IMR-90 (cell line): ENCODE measurements around the gene BASP1. TPM values are rescaled to one million over a fixed set of nuclear protein-coding genes. Genes with fewer than 3 reads are reported as not detected.

ENCODE experiments used
- ATAC-seq: fragments of 200-7000 bp; cut with Tn5 transposase; 2 replicates; pipeline ENCODE4 v1.9.1; 2020; ENCODE audit warnings: low read depth, mild to moderate bottlenecking, moderate library complexity
- BruUV-seq: library from RNA; stranded (reverse); fragments of 400-500 nt; replicated peaks from 2 replicates; lab custom pipeline; 2021; lab: Mats Ljungman, UMichigan
- CTCF ChIA-PET: fragments of 300-600 bp; formaldehyde crosslinking; extraction: SDS; loops from one replicate; lab custom pipeline; 2021; ENCODE audit warnings: antibody characterized with exemption; lab: Yijun Ruan, JAX
- POLR2A ChIA-PET: fragments of 300-600 bp; sonication (Branson Sonifier 250); formaldehyde crosslinking; loops from one replicate; lab custom pipeline; 2022; ENCODE audit warnings: antibody characterized with exemption; ENCODE audit not compliant: unreplicated experiment; lab: Charles Lee
- DNase-seq: peaks from one replicate; pipeline ENCODE4 v3.0.0; 2013
- H2AFZ ChIP-seq: replicated peaks from 2 replicates; pipeline ENCODE3; 2013; ENCODE audit warnings: low read length, mild to moderate bottlenecking; ENCODE audit not compliant: poor library complexity
- H2AK5ac ChIP-seq: 2 replicates; pipeline ENCODE4 v1.6.1; 2013; ENCODE audit warnings: low read depth, low read length, inconsistent platforms
- H2AK9ac ChIP-seq: replicated peaks from 2 replicates; pipeline ENCODE3; 2013; ENCODE audit warnings: mild to moderate bottlenecking, low read depth, low read length, moderate library complexity; ENCODE audit not compliant: poor library complexity
- H2BK120ac ChIP-seq: 2 replicates; pipeline ENCODE4 v1.6.1; 2013; ENCODE audit warnings: low read depth, low read length, inconsistent platforms
- H2BK15ac ChIP-seq: 3 replicates; pipeline ENCODE4 v1.6.1; 2013; ENCODE audit warnings: low read depth, low read length, inconsistent platforms
- H2BK20ac ChIP-seq: 2 replicates; pipeline ENCODE4 v1.6.1; 2013; ENCODE audit warnings: low read depth, mild to moderate bottlenecking, inconsistent platforms, low read length, moderate library complexity
- H2BK5ac ChIP-seq: 2 replicates; pipeline ENCODE4 v1.6.1; 2013; ENCODE audit warnings: mild to moderate bottlenecking, low read depth, low read length, inconsistent platforms; ENCODE audit not compliant: poor library complexity, severe bottlenecking
- H3K14ac ChIP-seq: replicated peaks from 2 replicates; pipeline ENCODE4 v1.6.1; 2013; ENCODE audit warnings: low read depth, low read length, inconsistent platforms
- H3K18ac ChIP-seq: 2 replicates; pipeline ENCODE4 v1.6.1; 2013; ENCODE audit warnings: low read depth, low read length, control low read depth
- H3K23ac ChIP-seq: 2 replicates; pipeline ENCODE4 v1.6.1; 2013; ENCODE audit warnings: low read depth, low read length, inconsistent platforms
- H3K27ac ChIP-seq: 2 replicates; pipeline ENCODE4 v1.5.1; 2013; ENCODE audit warnings: mild to moderate bottlenecking, control low read depth, low read length; ENCODE audit not compliant: insufficient read depth
- H3K27me3 ChIP-seq: 2 replicates; pipeline ENCODE4 v1.6.1; 2013; ENCODE audit warnings: low read length; ENCODE audit not compliant: control insufficient read depth, insufficient read depth
- H3K36me3 ChIP-seq: 2 replicates; pipeline ENCODE4 v1.6.1; 2013; ENCODE audit warnings: low read length, mixed read lengths; ENCODE audit not compliant: control insufficient read depth, insufficient read depth
- H3K4ac ChIP-seq: 2 replicates; pipeline ENCODE4 v1.6.1; 2013; ENCODE audit warnings: low read depth, low read length, inconsistent platforms
- H3K4me1 ChIP-seq: 2 replicates; pipeline ENCODE4 v1.6.1; 2013; ENCODE audit warnings: low read length, mixed read lengths; ENCODE audit not compliant: control insufficient read depth, insufficient read depth
- H3K4me2 ChIP-seq: 2 replicates; pipeline ENCODE4 v1.6.1; 2013; ENCODE audit warnings: low read depth, mild to moderate bottlenecking, control low read depth, low read length, moderate library complexity
- H3K4me3 ChIP-seq: 2 replicates; pipeline ENCODE4 v1.5.1; 2013; ENCODE audit warnings: low read depth, mild to moderate bottlenecking, control low read depth, low read length, moderate library complexity; ENCODE audit not compliant: insufficient read depth
- H3K56ac ChIP-seq: 2 replicates; pipeline ENCODE4 v1.6.1; 2013; ENCODE audit warnings: low read length, inconsistent platforms; ENCODE audit not compliant: insufficient read depth; ENCODE audit errors: extremely low read depth
- H3K79me1 ChIP-seq, 2 experiments: 2 replicates each; pipeline ENCODE4 v1.6.1; 2013; ENCODE audit warnings: low read length in 2 of 2, inconsistent platforms in 1 of 2, low read depth in 1 of 2
- H3K9ac ChIP-seq: 2 replicates; pipeline ENCODE4 v1.6.1; 2013; ENCODE audit warnings: low read depth, low read length, control low read depth
- H3K9me1 ChIP-seq: 2 replicates; pipeline ENCODE4 v1.6.1; 2013; ENCODE audit warnings: low read length, inconsistent platforms; ENCODE audit not compliant: insufficient read depth
- H3K9me3 ChIP-seq: 2 replicates; pipeline ENCODE4 v1.6.1; 2013; ENCODE audit warnings: low read length; ENCODE audit not compliant: control insufficient read depth, insufficient read depth
- H4K20me1 ChIP-seq: 2 replicates; pipeline ENCODE4 v1.6.1; 2013; ENCODE audit warnings: low read length, inconsistent platforms; ENCODE audit not compliant: insufficient read depth
- H4K5ac ChIP-seq: 2 replicates; pipeline ENCODE4 v1.6.1; 2013; ENCODE audit warnings: mild to moderate bottlenecking, low read depth, low read length, control low read depth
- H4K8ac ChIP-seq, 2 experiments: 2 replicates each; pipeline ENCODE4 v1.6.1; 2013; ENCODE audit warnings: low read depth in 2 of 2, low read length in 2 of 2, control low read depth in 1 of 2, inconsistent platforms in 1 of 2
- H4K91ac ChIP-seq: 2 replicates; pipeline ENCODE4 v1.6.1; 2013; ENCODE audit warnings: low read depth, low read length, inconsistent platforms; ENCODE audit not compliant: insufficient read depth
- CEBPB ChIP-seq: IDR thresholded peaks from 2 replicates; pipeline ENCODE4 v1.6.1; 2012; ENCODE audit warnings: low read depth, low read length, improper control_type of control experiment
- MAFK ChIP-seq: IDR thresholded peaks from 2 replicates; pipeline ENCODE4 v1.6.1; 2012; ENCODE audit warnings: low read depth, low read length, improper control_type of control experiment
- NFE2L2 ChIP-seq: fragments of 150-350 bp; IDR thresholded peaks from 2 replicates; pipeline ENCODE4 v1.6.1; 2016; ENCODE audit warnings: low read depth, mild to moderate bottlenecking, low read length
- RAD21 ChIP-seq: IDR thresholded peaks from 2 replicates; pipeline ENCODE4 v1.6.1; 2012; ENCODE audit warnings: low read length, improper control_type of control experiment
- SMC3 ChIP-seq: fragments of 150-350 bp; IDR thresholded peaks from 2 replicates; pipeline ENCODE4 v1.6.1; 2016; ENCODE audit warnings: low read depth, mild to moderate bottlenecking, antibody characterized with exemption, low read length, moderate library complexity
- WGBS, 2 experiments: methylation state at CpG; one replicate each; pipeline versions ENCODE4 v1.1.5 to v1.1.7; 2013; ENCODE audit warnings: missing lambda C conversion rate in 2 of 2; ENCODE audit not compliant: insufficient read length in 1 of 2; ENCODE audit errors: extremely low coverage in 2 of 2; 5-methylcytosine and 5-hydroxymethylcytosine counted together
- dilution Hi-C: fragments of 300-500 bp; cut with HindIII; formaldehyde crosslinking; loops from one replicate; pipeline ENCODE4 v1.14.3; 2018; ENCODE audit warnings: low sequenced_read_pairs; ENCODE audit not compliant: unreplicated experiment
- in situ Hi-C: fragments of 300-500 bp; cut with MboI; formaldehyde crosslinking; loops from 3 replicates; pipeline ENCODE4 v1.14.3; 2019; ENCODE audit warnings: low sequenced_read_pairs, inconsistent platforms, mixed read lengths
- intact Hi-C: fragments of 100-400 bp; cut with micrococcal nuclease; formaldehyde crosslinking; loops from 2 replicates; pipeline ENCODE4 v1.10.0; 2022
- polyA plus RNA-seq, 3 experiments: library from polyadenylated mRNA; depleted of rRNA; stranded (reverse); fragments of >200 nt; gene quantifications; 2 replicates each; pipeline ENCODE4 v1.2.3, GENCODE V29; 2012; ENCODE audit warnings: low replicate concordance in 1 of 3
- total RNA-seq: library from RNA; depleted of rRNA; stranded (reverse); fragments of >200 nt; gene quantifications from 2 replicates; pipeline ENCODE4 v1.2.3, GENCODE V29; 2012
- TF ChIP-seq, protein P1 (sequence below): conservative IDR thresholded peaks from 2 replicates; pipeline ENCODE4 v1.5.1; 2012; ENCODE audit warnings: mild to moderate bottlenecking, low read depth, low read length, improper control_type of control experiment

Gene BASP1
- total and polyA plus RNA-seq, 2 of the 4 experiments (the other 2 are of a cell fraction), result 39.6 to 103 TPM

GRCh38 chr5:17203329-17204132 lies 13.9 kb upstream of the BASP1 start:
- ChIA-PET POLR2A (no interaction called here), CTCF (interaction anchor here (0.6 to 1.0 kb wide), 3 partner anchors 13 to 703 kb away, joined by 3 to 4 read pairs (median 3); no protein-coding TSS in a partner anchor)
- BruUV-seq, result no TSS peak
- H3K9ac ChIP-seq, result no peak overlapping the region
- in situ Hi-C loops, result loop anchor here (10.0 kb wide), 2 partner anchors 729 to 1039 kb away; no protein-coding TSS in a partner anchor
- no peak overlapping the region for H2BK20ac ChIP-seq
- no peak overlapping the region for H3K23ac ChIP-seq
- no peaks in the 10 kb centered on the region; the same call in 1 of the 2 replicates for H3K4me1 ChIP-seq
- H3K27me3 ChIP-seq, result no peaks in the 10 kb centered on the region
- no peak overlapping the region for H2AFZ ChIP-seq
- H3K9me1 ChIP-seq, result 0 out of 2 replicates have a peak, but pooled peaks cover 4% of the 10 kb centered on the region
- TF ChIP-seq SMC3 (peak; percentile 71), NFE2L2 (no peak), CEBPB (peak; percentile 48; the same call in 1 of the 2 replicates), RAD21 (peak; percentile 76), MAFK (peak; percentile 89)
- TF ChIP-seq, protein P1, sequence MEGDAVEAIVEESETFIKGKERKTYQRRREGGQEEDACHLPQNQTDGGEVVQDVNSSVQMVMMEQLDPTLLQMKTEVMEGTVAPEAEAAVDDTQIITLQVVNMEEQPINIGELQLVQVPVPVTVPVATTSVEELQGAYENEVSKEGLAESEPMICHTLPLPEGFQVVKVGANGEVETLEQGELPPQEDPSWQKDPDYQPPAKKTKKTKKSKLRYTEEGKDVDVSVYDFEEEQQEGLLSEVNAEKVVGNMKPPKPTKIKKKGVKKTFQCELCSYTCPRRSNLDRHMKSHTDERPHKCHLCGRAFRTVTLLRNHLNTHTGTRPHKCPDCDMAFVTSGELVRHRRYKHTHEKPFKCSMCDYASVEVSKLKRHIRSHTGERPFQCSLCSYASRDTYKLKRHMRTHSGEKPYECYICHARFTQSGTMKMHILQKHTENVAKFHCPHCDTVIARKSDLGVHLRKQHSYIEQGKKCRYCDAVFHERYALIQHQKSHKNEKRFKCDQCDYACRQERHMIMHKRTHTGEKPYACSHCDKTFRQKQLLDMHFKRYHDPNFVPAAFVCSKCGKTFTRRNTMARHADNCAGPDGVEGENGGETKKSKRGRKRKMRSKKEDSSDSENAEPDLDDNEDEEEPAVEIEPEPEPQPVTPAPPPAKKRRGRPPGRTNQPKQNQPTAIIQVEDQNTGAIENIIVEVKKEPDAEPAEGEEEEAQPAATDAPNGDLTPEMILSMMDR, result peak; percentile 80
- DNase-seq (peak; percentile 86), ATAC-seq (peak; percentile 94)
- intact Hi-C loops, result loop anchor here (1.0 to 5.0 kb wide), 2 partner anchors 651 to 714 kb away; no protein-coding TSS in a partner anchor
- H2BK5ac ChIP-seq, result no peak overlapping the region
- dilution Hi-C loops, result no loop called here
- 24 to 100% methylated on average over 1 to 6 of the region's 10 CpGs for WGBS, 2 experiments
- H2BK15ac ChIP-seq, result no peak overlapping the region
- no peak overlapping the region for H3K27ac ChIP-seq
- no peak overlapping the region for H3K4me3 ChIP-seq
- no peak overlapping the region for H4K8ac ChIP-seq
- no peaks in the 10 kb centered on the region for H3K79me1 ChIP-seq
- no peak overlapping the region for H4K5ac ChIP-seq
- H4K91ac ChIP-seq, result no peak overlapping the region
- no peaks in the 10 kb centered on the region for H3K9me3 ChIP-seq
- no peak overlapping the region for H3K56ac ChIP-seq
- H2AK9ac ChIP-seq, result no peak overlapping the region
- H4K20me1 ChIP-seq, result no peaks in the 10 kb centered on the region; the same call in 1 of the 2 replicates
- no peaks in the 10 kb centered on the region for H3K36me3 ChIP-seq
- no peak overlapping the region for H2AK5ac ChIP-seq
- no peak overlapping the region for H3K14ac ChIP-seq
- no peak overlapping the region for H3K18ac ChIP-seq
- no peak overlapping the region for H3K4ac ChIP-seq
- H2BK120ac ChIP-seq, result no peak overlapping the region
- H3K4me2 ChIP-seq, result no peak overlapping the region
